GM12878 (cell line): ENCODE measurements around the gene EGFR. TPM values are rescaled to one million over a fixed set of nuclear protein-coding genes. Genes with fewer than 3 reads are reported as not detected.

ENCODE experiments used
- ATAC-seq: fragments of 200-7000 bp; cut with Tn5 transposase; 3 replicates; pipeline ENCODE4 v1.9.1; 2020; ENCODE audit warnings: mild to moderate bottlenecking, moderate library complexity
- BruUV-seq: library from RNA; stranded (reverse); fragments of 400-500 nt; replicated peaks from 2 replicates; lab custom pipeline; 2021; lab: Mats Ljungman, UMichigan
- CTCF ChIA-PET: fragments of 300-600 bp; sonication (Branson Sonifier 250); formaldehyde crosslinking; extraction: SDS; loops from one replicate; lab custom pipeline; 2021; ENCODE audit warnings: inconsistent platforms; lab: Yijun Ruan, JAX
- POLR2A ChIA-PET: fragments of 350-600 bp; formaldehyde crosslinking; extraction: SDS; loops from one replicate; lab custom pipeline; 2021; ENCODE audit warnings: inconsistent platforms; lab: Charles Lee
- RAD21 ChIA-PET: fragments of 300-600 bp; sonication (Branson Sonifier 250); formaldehyde crosslinking; loops from one replicate; lab custom pipeline; 2023; ENCODE audit warnings: antibody characterized with exemption; ENCODE audit not compliant: unreplicated experiment; lab: Charles Lee
- SMC1A ChIA-PET: fragments of 300-600 bp; sonication (Branson Sonifier 250); formaldehyde crosslinking; loops from one replicate; lab custom pipeline; 2023; ENCODE audit not compliant: unreplicated experiment, uncharacterized antibody; lab: Charles Lee
- DNase-seq: peaks from one replicate; pipeline ENCODE4 v3.0.0-alpha.2; 2011; ENCODE audit warnings: low read depth, low spot score
- FAIRE-seq: peaks from 3 replicates; lab custom pipeline; 2011; peaks lifted over from hg19 to GRCh38; lab: Jason Lieb, UNC
- H2AFZ ChIP-seq: 2 replicates; pipeline ENCODE4 v1.6.0; 2011; ENCODE audit warnings: low read depth, low read length, control low read depth; ENCODE audit not compliant: control insufficient read depth
- H3K27ac ChIP-seq: 2 replicates; pipeline ENCODE4 v1.5.1; 2011; ENCODE audit warnings: control low read depth; ENCODE audit not compliant: control insufficient read depth, insufficient read depth
- H3K27me3 ChIP-seq, 2 experiments: replicated peaks in 1 of 2; 2 replicates each; pipeline versions ENCODE4 v1.6.0 to v1.6.1; 2011; ENCODE audit warnings: low read length in 1 of 2; ENCODE audit not compliant: control insufficient read depth in 2 of 2, insufficient read depth in 2 of 2
- H3K36me3 ChIP-seq, 2 experiments: 2 replicates each; pipeline ENCODE4 v1.5.1; 2011; ENCODE audit warnings: low read length in 1 of 2; ENCODE audit not compliant: control insufficient read depth in 2 of 2, insufficient read depth in 2 of 2
- H3K4me1 ChIP-seq: 2 replicates; pipeline ENCODE4 v1.6.1; 2011; ENCODE audit warnings: mild to moderate bottlenecking, low read length, moderate library complexity, mixed read lengths; ENCODE audit not compliant: control insufficient read depth, insufficient read depth
- H3K4me2 ChIP-seq: 2 replicates; pipeline ENCODE4 v1.6.0; 2011; ENCODE audit warnings: control low read depth; ENCODE audit not compliant: control insufficient read depth, insufficient read depth
- H3K4me3 ChIP-seq: fragments of 200-600 bp; sonication (generic); 2 replicates; pipeline ENCODE4 v1.5.1; 2016
- H3K79me2 ChIP-seq: 2 replicates; pipeline ENCODE4 v1.6.0; 2011; ENCODE audit warnings: low read length; ENCODE audit not compliant: control insufficient read depth, insufficient read depth
- H3K9ac ChIP-seq: 2 replicates; pipeline ENCODE4 v1.8.0; 2011; ENCODE audit warnings: low read length, control low read depth, mixed read lengths; ENCODE audit not compliant: control insufficient read depth, insufficient read depth
- H3K9me3 ChIP-seq: replicated peaks from 3 replicates; pipeline ENCODE4 v1.5.1; 2011; ENCODE audit warnings: mild to moderate bottlenecking, low read length; ENCODE audit not compliant: control insufficient read depth, insufficient read depth
- H4K20me1 ChIP-seq: 2 replicates; pipeline ENCODE4 v1.6.0; 2011; ENCODE audit not compliant: control insufficient read depth, insufficient read depth
- BCLAF1 ChIP-seq: fragments of 450-650 bp; IDR thresholded peaks from 2 replicates; pipeline ENCODE4 v1.6.1; 2017; ENCODE audit warnings: antibody characterized with exemption, mild to moderate bottlenecking, moderate library complexity
- CBX5 ChIP-seq: sonication (generic); IDR thresholded peaks from 2 replicates; pipeline ENCODE4 v1.6.1; 2016; ENCODE audit warnings: low read depth, moderate library complexity, mild to moderate bottlenecking, inconsistent platforms
- HDAC2 ChIP-seq: fragments of 200-600 bp; sonication (generic); IDR thresholded peaks from 2 replicates; pipeline ENCODE4 v1.6.1; 2017
- JUND ChIP-seq: IDR thresholded peaks from 2 replicates; pipeline ENCODE4 v1.6.1; 2012; ENCODE audit warnings: low read depth, mild to moderate bottlenecking, low read length, improper control_type of control experiment, moderate library complexity
- POLR2AphosphoS5 ChIP-seq: IDR thresholded peaks from 2 replicates; pipeline ENCODE4 v1.6.1; 2011; ENCODE audit warnings: mild to moderate bottlenecking, low read length, inconsistent platforms
- RAD21 ChIP-seq: IDR thresholded peaks from 2 replicates; pipeline ENCODE4 v1.6.1; 2011; ENCODE audit warnings: mild to moderate bottlenecking, low read depth, low read length, moderate library complexity; ENCODE audit not compliant: insufficient read depth
- RAD51 ChIP-seq: fragments of 450-650 bp; IDR thresholded peaks from 2 replicates; pipeline ENCODE4 v1.6.1; 2016; ENCODE audit warnings: moderate library complexity, mild to moderate bottlenecking, inconsistent platforms
- RELB ChIP-seq: fragments of 450-650 bp; IDR thresholded peaks from 2 replicates; pipeline ENCODE4 v1.6.1; 2017; ENCODE audit warnings: low read depth, mild to moderate bottlenecking, moderate library complexity
- YBX1 ChIP-seq: fragments of 450-650 bp; IDR thresholded peaks from 2 replicates; pipeline ENCODE4 v1.6.1; 2016; ENCODE audit warnings: antibody characterized with exemption
- ZBTB40 ChIP-seq: fragments of 450-650 bp; IDR thresholded peaks from 2 replicates; pipeline ENCODE4 v1.6.1; 2016; ENCODE audit warnings: mild to moderate bottlenecking, moderate library complexity, borderline replicate concordance
- ZNF384 ChIP-seq: IDR thresholded peaks from 2 replicates; pipeline ENCODE4 v1.6.1; 2012; ENCODE audit warnings: low read depth, mild to moderate bottlenecking, low read length, improper control_type of control experiment, borderline replicate concordance
- WGBS: methylation state at CpG from one replicate; pipeline ENCODE4 v1.1.6; 2016; ENCODE audit warnings: low lambda C conversion rate; ENCODE audit not compliant: insufficient replicate concordance, insufficient coverage; ENCODE audit errors: missing lambda C conversion rate; 5-methylcytosine and 5-hydroxymethylcytosine counted together
- in situ Hi-C: fragments of 300-500 bp; cut with MboI; formaldehyde crosslinking; loops from 9 replicates; pipeline ENCODE4 v1.14.3; 2018; ENCODE audit warnings: mixed read lengths
- intact Hi-C: fragments of 100-400 bp; cut with micrococcal nuclease; formaldehyde crosslinking; loops from one replicate; pipeline ENCODE4 v1.14.2; 2022; ENCODE audit not compliant: unreplicated experiment
- polyA plus RNA-seq, 11 experiments: library from polyadenylated mRNA; depleted of rRNA in 4 of 11; unstranded in 6 of 11; stranded (reverse) in 5 of 11; fragments of >200 nt; fragmentation: Nextera tagmentation in 4 of 11; fragmentation: Illumina TruSeq in 1 of 11; extraction: Ambion mirVana in 4 of 11; extraction: Trizol in 1 of 11; gene quantifications; 1 replicate in 1 of 11; 2 replicates in 10 of 11; pipeline versions ENCODE4 v1.2.1 to v1.2.3, GENCODE V29; 2011 to 2016; ENCODE audit warnings: inconsistent platforms in 2 of 11, missing spikeins in 2 of 11, low read depth in 1 of 11
- total RNA-seq, 4 experiments: library from RNA; depleted of rRNA in 3 of 4; stranded (reverse); fragments of >200 nt in 3 of 4; fragmentation: Illumina TruSeq in 1 of 4; extraction: Trizol in 1 of 4; gene quantifications; 2 replicates each; pipeline versions ENCODE4 v1.2.1 to v1.2.3, GENCODE V29; 2013 to 2021

EGFR gene
- total and polyA plus RNA-seq, 10 of the 15 experiments (the other 5 are each of a cell fraction or from before 2014, with no cell fraction given) = 0.01 to 0.31 TPM; not detected in 8

GRCh38 chr7:55244006-55244745 is 225.4 kb downstream of the EGFR start (continued):
- TF ChIP-seq JUND (no peak), RAD51 (no peak)

GRCh38 chr7:55245271-55245723 is 226.5 kb downstream of the EGFR start:
- ChIA-PET RAD21 (interaction anchor here (1.0 to 1.3 kb wide), 2 partner anchors 9 to 10 kb away, joined by 4 read pairs; no protein-coding TSS in a partner anchor), POLR2A (interaction anchor here (0.7 kb wide), 1 partner anchor 209 kb away, joined by 3 read pairs; no protein-coding TSS in a partner anchor), CTCF (interaction anchor here (1.0 to 3.1 kb wide), 2 partner anchors 10 to 471 kb away, joined by 3 to 13 read pairs; no protein-coding TSS in a partner anchor), SMC1A (interaction anchor here (1.4 kb wide), 1 partner anchor 457 kb away, joined by 4 read pairs; no protein-coding TSS in a partner anchor)
- H3K27me3 ChIP-seq = peaks cover 0 to 3% of the 10 kb centered on the region in 2 experiments; a peak in 2 of 4 replicates
- in situ Hi-C loops (no loop called here), intact Hi-C loops (no loop called here)
- DNase-seq (no peak), ATAC-seq (no peak), FAIRE-seq (no peak)
- no peak overlapping the region for H3K9ac ChIP-seq
- H3K4me2 ChIP-seq = no peak overlapping the region
- no peak overlapping the region for H3K4me3 ChIP-seq
- no peaks in the 10 kb centered on the region for H3K79me2 ChIP-seq
- H3K27ac ChIP-seq = no peak overlapping the region
- no peaks in the 10 kb centered on the region for H3K4me1 ChIP-seq
- H3K36me3 ChIP-seq = no peaks in the 10 kb centered on the region
- 79% methylated on average over 11 of the region's 11 CpGs for WGBS
- no TSS peak for BruUV-seq
- H4K20me1 ChIP-seq = no peaks in the 10 kb centered on the region
- H3K9me3 ChIP-seq = no peaks in the 10 kb centered on the region
- H2AFZ ChIP-seq = no peak overlapping the region
- TF ChIP-seq POLR2AphosphoS5 = no peak
- TF ChIP-seq YBX1 = no peak
- TF ChIP-seq RAD21 = no peak
- TF ChIP-seq ZBTB40 = no peak
- no peak for TF ChIP-seq RELB
- no peak for TF ChIP-seq CBX5
- no peak for TF ChIP-seq HDAC2
- no peak for TF ChIP-seq ZNF384
- TF ChIP-seq BCLAF1 = no peak
